GM12878 (cell line): ENCODE measurements around the gene UNC5B.

ENCODE experiments used
- HDAC2 ChIP-seq: fragments of 200-600 bp; sonication (generic); IDR thresholded peaks from 2 replicates; pipeline ENCODE4 v1.6.1; 2017
- POLR2A ChIP-seq: IDR thresholded peaks from 2 replicates; pipeline ENCODE4 v1.6.1; 2011; ENCODE audit warnings: low read depth, mild to moderate bottlenecking, low read length
- POLR2AphosphoS5 ChIP-seq: IDR thresholded peaks from 2 replicates; pipeline ENCODE4 v1.6.1; 2011; ENCODE audit warnings: mild to moderate bottlenecking, low read length, inconsistent platforms
- TF ChIP-seq, protein P1 (sequence below): fragments of 450-650 bp; IDR thresholded peaks from 2 replicates; pipeline ENCODE4 v1.6.1; 2017; ENCODE audit warnings: antibody characterized with exemption, mild to moderate bottlenecking, moderate library complexity
- TF ChIP-seq, protein P2 (sequence below): IDR thresholded peaks from 2 replicates; pipeline ENCODE4 v1.6.1; 2012; ENCODE audit warnings: improper control_type of control experiment, low read depth, low read length; ENCODE audit not compliant: insufficient replicate concordance

DNA sequence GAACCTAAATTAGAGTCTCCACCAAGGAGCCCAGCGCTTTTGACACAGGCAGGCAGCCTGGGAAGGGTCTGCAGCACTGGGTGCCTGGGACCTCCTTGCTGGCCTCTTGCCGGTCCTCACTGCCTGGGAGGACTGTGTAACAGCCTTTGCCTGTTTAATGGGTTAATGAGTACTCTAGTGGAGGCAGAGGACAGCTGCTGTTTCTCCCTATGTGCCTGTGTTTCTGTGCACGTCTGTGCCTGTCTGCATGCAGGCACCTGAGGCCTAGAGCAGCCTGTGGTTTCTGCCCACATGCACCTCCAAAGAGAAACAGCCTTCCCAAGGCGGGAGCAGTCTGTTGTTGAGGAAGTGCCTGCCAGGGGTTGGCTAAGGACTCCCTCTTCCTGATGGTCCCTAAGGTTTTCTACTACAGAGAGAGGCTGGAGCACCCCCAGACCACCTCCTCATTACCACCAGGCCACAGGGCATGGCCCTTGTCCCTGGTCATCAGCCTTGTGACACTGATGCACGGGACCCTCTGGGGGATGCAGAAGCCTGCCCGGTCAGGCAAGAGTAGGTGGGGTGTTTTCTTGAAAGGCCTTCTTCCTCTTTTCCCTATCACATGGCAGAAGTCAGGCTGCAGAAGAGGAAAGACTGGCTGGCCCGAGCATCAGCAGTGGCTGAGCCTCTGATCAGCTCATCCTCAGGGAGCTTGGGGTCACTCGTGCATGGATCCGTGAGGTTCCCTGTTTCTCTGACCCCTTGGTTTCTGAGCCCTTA lies 120.9 kb downstream of the UNC5B start:
- TF ChIP-seq HDAC2 (no peak), POLR2A (no peak), POLR2AphosphoS5 (no peak)
- TF ChIP-seq, protein P1, sequence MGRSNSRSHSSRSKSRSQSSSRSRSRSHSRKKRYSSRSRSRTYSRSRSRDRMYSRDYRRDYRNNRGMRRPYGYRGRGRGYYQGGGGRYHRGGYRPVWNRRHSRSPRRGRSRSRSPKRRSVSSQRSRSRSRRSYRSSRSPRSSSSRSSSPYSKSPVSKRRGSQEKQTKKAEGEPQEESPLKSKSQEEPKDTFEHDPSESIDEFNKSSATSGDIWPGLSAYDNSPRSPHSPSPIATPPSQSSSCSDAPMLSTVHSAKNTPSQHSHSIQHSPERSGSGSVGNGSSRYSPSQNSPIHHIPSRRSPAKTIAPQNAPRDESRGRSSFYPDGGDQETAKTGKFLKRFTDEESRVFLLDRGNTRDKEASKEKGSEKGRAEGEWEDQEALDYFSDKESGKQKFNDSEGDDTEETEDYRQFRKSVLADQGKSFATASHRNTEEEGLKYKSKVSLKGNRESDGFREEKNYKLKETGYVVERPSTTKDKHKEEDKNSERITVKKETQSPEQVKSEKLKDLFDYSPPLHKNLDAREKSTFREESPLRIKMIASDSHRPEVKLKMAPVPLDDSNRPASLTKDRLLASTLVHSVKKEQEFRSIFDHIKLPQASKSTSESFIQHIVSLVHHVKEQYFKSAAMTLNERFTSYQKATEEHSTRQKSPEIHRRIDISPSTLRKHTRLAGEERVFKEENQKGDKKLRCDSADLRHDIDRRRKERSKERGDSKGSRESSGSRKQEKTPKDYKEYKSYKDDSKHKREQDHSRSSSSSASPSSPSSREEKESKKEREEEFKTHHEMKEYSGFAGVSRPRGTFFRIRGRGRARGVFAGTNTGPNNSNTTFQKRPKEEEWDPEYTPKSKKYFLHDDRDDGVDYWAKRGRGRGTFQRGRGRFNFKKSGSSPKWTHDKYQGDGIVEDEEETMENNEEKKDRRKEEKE, result no peak
- TF ChIP-seq, protein P2, sequence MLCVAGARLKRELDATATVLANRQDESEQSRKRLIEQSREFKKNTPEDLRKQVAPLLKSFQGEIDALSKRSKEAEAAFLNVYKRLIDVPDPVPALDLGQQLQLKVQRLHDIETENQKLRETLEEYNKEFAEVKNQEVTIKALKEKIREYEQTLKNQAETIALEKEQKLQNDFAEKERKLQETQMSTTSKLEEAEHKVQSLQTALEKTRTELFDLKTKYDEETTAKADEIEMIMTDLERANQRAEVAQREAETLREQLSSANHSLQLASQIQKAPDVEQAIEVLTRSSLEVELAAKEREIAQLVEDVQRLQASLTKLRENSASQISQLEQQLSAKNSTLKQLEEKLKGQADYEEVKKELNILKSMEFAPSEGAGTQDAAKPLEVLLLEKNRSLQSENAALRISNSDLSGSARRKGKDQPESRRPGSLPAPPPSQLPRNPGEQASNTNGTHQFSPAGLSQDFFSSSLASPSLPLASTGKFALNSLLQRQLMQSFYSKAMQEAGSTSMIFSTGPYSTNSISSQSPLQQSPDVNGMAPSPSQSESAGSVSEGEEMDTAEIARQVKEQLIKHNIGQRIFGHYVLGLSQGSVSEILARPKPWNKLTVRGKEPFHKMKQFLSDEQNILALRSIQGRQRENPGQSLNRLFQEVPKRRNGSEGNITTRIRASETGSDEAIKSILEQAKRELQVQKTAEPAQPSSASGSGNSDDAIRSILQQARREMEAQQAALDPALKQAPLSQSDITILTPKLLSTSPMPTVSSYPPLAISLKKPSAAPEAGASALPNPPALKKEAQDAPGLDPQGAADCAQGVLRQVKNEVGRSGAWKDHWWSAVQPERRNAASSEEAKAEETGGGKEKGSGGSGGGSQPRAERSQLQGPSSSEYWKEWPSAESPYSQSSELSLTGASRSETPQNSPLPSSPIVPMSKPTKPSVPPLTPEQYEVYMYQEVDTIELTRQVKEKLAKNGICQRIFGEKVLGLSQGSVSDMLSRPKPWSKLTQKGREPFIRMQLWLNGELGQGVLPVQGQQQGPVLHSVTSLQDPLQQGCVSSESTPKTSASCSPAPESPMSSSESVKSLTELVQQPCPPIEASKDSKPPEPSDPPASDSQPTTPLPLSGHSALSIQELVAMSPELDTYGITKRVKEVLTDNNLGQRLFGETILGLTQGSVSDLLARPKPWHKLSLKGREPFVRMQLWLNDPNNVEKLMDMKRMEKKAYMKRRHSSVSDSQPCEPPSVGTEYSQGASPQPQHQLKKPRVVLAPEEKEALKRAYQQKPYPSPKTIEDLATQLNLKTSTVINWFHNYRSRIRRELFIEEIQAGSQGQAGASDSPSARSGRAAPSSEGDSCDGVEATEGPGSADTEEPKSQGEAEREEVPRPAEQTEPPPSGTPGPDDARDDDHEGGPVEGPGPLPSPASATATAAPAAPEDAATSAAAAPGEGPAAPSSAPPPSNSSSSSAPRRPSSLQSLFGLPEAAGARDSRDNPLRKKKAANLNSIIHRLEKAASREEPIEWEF, result no peak
